UCSD-AML1 (cell line): ENCODE data around the gene PTPRM.

Source experiments
- DNase-seq: peaks from one replicate; lab custom pipeline; 2025; ENCODE audit not compliant: unreplicated experiment; lab: John Stamatoyannopoulos, UW

PTPRM gene

GRCh38 chr18:7626175-7626921 lies 59.2 kb downstream of the PTPRM start:
- no peak for DNase-seq

DNA sequence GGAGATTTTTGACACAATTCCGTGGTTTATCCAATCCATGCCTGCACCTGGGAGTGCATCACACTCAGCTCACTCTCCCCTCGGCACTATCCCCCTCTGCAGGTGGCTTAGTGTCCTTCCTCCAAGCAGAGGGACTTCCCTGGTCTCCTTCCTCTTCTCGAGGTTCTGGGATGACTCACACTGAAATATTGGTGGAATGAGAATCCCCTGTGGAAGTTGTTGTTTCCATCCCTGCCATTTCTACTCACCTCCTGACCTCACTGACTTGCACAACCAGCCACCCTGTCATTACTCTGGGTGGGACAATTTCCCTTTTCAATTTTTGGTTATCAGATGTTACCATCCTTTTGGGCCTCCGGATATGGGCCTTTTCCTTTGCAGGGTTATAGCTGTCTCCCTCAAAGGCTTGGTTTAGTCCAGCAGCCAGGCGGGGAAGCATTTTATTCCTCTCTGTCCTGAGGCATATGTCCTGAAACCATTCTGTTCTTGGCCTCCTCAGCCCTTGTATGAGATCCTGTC lies 59.9 kb downstream of the PTPRM start:
- peak; percentile 27 for DNase-seq

- no peak for DNase-seq
Observed at GRCh38 chr18:7629416-7629815, 62.3 kb downstream of the PTPRM start.

- no peak for DNase-seq
Observed at GRCh38 chr18:7630731-7631442, 63.8 kb downstream of the PTPRM start.

- no peak for DNase-seq
Observed at GRCh38 chr18:7632152-7633098, 65.3 kb downstream of the PTPRM start.

GRCh38 chr18:7633171-7633570 lies 66.1 kb downstream of the PTPRM start:
- no peak for DNase-seq

- DNase-seq: no peak
Observed at GRCh38 chr18:7635948-7636347, 68.8 kb downstream of the PTPRM start.

DNA sequence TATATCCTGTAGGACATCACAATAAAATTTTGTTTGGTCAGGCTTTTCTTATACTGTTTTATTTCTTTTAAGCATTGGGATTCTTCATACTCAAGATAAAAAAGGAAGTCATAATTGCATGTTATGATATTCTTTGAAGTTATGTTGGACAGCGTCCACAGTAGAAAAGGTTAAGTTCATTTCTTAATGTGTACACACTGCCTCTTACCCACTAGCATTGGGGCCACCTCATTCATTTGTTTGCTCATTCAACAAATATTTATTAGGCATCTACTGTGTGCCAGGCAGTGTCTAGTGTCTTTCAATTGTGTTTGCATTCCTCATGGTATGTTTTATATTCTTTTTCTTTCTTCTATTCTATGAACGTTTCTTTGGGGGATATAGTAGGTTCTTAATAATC lies 70.2 kb downstream of the PTPRM start:
- no peak for DNase-seq

- DNase-seq: no peak
Observed at GRCh38 chr18:7638321-7638720, 71.2 kb downstream of the PTPRM start.

GRCh38 chr18:7641813-7642212 lies 74.7 kb downstream of the PTPRM start:
- DNase-seq: no peak

- no peak for DNase-seq
Observed at GRCh38 chr18:7642331-7642890, 75.3 kb downstream of the PTPRM start.

DNA sequence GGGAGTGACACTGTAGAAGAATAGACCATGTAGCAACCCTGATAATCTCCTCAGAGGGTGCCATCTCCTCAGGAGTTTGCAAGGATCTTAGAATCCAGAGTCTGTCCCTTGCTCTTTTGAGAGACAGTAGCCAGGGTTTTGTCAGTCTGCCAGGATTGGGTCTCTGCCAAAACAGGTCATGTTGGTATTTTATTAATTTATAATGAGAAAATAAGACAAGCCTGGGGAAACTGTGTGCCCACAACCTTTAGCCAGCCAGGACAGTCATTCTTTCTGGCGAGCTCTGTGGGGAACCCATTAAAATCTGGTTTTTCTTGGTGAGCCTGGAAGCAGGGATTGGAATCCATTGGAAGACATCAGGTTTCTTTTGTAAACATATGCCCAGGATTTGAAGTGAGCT lies 78.6 kb downstream of the PTPRM start:
- DNase-seq: no peak

DNA sequence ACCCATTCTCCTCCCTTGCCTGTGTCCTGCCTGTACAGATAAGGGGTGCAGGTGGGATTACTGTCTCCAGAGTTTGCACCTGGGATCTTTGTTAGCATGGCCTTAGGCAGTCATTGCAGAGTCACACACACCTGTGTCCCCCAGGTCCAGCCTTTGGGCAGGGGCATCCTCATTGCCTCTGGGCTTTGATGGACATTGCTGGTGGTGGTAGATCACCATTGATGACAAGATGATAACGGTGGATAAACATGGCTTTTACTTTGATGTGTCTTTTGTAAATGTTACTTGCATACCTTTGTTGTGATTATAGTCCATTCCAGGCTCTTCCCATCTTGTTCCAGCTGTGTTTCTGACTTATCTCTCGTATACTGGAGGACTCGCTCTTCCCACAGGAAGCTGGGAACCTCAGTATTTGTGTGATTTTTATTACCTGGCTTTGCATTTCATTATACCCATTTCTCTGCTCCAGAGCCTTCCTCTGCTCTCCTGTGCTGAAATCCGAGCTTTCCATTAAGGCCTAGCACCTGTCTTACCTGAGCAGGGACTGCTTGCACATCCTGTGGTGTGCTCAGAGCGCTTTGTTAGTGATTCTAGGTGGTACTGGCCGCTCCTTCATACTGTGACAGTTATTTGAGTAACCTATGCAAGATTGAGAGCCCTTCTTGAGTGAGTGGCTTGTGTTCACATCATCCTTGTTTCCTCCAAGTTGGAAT lies 79.2 kb downstream of the PTPRM start:
- DNase-seq: no peak

DNA sequence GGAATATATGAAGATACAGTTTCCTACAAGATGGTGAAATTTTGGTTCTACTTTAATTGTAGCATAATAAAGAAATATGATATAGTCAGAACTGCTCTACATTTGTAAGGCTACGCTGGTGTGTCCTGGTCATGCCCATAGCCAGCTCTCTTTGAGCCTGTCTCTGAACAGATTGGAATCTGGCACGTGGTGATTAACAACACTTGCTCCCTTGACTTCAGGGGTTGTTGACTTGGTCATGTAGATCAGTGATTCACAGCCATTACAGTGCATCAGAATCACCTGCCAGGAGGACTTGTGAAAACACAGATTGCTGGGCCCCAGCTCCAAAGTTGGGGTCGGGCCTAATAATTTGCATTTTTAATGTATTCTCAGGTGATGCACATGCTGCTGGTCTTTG lies 80.4 kb downstream of the PTPRM start:
- no peak for DNase-seq

DNA sequence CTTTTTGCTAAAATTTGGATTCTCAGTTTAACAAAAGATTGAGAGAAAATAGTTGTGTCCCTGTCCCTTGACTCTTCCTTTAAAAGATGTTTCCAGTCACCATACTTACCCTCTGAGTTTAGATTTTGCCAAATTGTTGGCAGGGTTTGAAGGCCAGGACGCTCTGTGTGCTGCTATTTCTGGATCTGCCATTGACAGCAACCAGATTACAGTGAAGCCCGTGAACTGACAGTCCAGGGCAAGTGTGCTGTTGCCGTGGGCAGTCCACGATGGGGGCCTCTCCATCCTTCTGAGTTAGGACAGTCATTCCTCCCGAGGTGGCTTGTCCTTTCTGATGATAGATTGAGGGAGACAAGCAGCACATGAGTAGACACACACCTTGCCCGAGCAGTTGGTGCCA lies 89.9 kb downstream of the PTPRM start:
- DNase-seq: no peak

DNA sequence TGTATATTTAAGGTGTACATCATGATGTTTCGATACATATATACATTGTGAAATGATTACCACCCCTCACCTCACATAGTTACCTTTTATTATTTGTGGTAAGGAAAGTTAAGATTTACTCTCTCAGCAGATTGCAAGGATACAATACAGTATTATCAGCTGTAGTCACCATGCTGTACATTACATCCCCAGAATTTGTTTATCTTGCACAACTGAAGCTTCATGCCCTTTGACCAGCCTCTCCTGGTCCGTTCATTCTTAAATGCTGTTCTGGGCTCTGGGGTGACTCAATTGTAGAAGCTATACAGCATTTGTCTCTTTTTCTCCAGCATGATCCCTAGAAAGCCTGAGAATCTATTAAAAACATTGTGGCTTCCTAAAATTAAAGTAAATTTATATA lies 90.8 kb downstream of the PTPRM start:
- no peak for DNase-seq

- no peak for DNase-seq
Observed at GRCh38 chr18:7658701-7659100, 91.6 kb downstream of the PTPRM start.

DNA sequence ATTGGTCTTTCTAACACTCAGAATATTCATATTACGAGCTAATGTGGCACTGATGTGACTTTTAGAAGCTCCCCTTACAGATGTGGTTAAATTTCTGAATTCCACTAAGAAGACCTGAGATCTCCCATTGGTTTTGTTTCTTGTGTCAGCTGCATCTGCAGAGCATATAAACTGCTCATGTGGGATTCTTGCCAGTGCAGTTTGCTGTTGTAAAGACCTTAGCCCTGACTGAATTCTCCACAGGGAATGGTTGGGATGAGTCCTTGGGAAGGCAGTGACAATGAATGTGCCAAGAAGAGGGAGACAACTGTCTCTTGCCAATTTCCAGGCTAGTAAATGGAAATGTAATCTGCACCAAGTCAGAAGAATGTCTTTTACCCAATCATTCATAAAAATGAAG lies 94.1 kb downstream of the PTPRM start:
- no peak for DNase-seq

DNA sequence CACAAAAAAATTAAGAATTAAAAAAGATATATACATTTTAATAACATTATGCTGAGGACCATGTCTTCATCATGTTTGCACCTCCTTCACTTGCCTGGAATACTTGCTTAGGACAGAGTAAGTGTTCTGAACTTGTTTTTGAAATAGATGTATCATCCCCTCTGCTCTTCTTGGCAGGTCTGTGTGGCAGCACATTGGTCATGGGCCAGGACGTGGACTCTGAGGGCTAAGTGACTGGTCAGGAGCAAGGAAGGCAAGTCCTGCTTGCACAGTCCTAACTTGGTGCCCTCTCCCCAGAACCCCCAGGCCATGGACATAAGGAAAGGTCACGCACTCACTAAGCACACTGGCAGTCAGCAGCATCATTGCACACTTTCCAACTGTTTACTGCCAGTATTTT lies 95.8 kb downstream of the PTPRM start:
- DNase-seq: no peak
